Stimulated activated CD4-positive, alpha-beta T cell treated with anti-CD3 and anti-CD28 coated beads, Interleukin-4, amount 100 ng/mL, for 24 hours (primary cell): ENCODE results near the gene MITF.

Experiments
- DNase-seq: peaks from one replicate; pipeline ENCODE4 v3.0.0-alpha.2; 2020

Gene MITF

GRCh38 chr3:69925506-69925905 lies 186.2 kb downstream of the MITF start:
- DNase-seq: no peak

GRCh38 chr3:69926385-69926784 lies 187.1 kb downstream of the MITF start:
- no peak for DNase-seq

- no peak for DNase-seq
Observed at GRCh38 chr3:69927571-69927970, 188.3 kb downstream of the MITF start.

GRCh38 chr3:69929019-69929418 lies 189.8 kb downstream of the MITF start:
- DNase-seq: no peak

- no peak for DNase-seq
Observed at GRCh38 chr3:69930564-69930963, 191.3 kb downstream of the MITF start.

GRCh38 chr3:69932087-69932486 lies 192.8 kb downstream of the MITF start:
- DNase-seq: no peak

- no peak for DNase-seq
Observed at GRCh38 chr3:69932501-69932900, 193.2 kb downstream of the MITF start.

GRCh38 chr3:69934398-69934797 lies 195.1 kb downstream of the MITF start:
- no peak for DNase-seq

GRCh38 chr3:69936266-69936665 lies 197.0 kb downstream of the MITF start:
- no peak for DNase-seq

GRCh38 chr3:69938061-69938460 lies 198.8 kb downstream of the MITF start:
- DNase-seq: no peak

GRCh38 chr3:69938931-69939330 lies 199.7 kb downstream of the MITF start:
- no peak for DNase-seq

- no peak for DNase-seq
Observed at GRCh38 chr3:69941037-69941436, 201.8 kb downstream of the MITF start.

- DNase-seq: no peak
Observed at GRCh38 chr3:69941439-69942176, 202.3 kb downstream of the MITF start.

- DNase-seq: no peak
Observed at GRCh38 chr3:69944931-69945493, 205.7 kb downstream of the MITF start.

GRCh38 chr3:69948246-69948862 lies 209.1 kb downstream of the MITF start:
- no peak for DNase-seq

- DNase-seq: no peak
Observed at GRCh38 chr3:69951616-69952015, 212.4 kb downstream of the MITF start.

- no peak for DNase-seq
Observed at GRCh38 chr3:69959581-69959980, 220.3 kb downstream of the MITF start.

GRCh38 chr3:69961706-69962439 lies 222.6 kb downstream of the MITF start:
- DNase-seq: no peak

GRCh38 chr3:69963643-69964042 lies 224.4 kb downstream of the MITF start:
- no peak for DNase-seq

- no peak for DNase-seq
Observed at GRCh38 chr3:69967156-69967555, 227.9 kb downstream of the MITF start.

- no peak for DNase-seq
Observed at GRCh38 chr3:69970827-69971226, 231.6 kb downstream of the MITF start.

- no peak for DNase-seq
Observed at GRCh38 chr3:69972672-69973071, 233.4 kb downstream of the MITF start.

- no peak for DNase-seq
Observed at GRCh38 chr3:69976021-69976420, 236.8 kb downstream of the MITF start.
